Large intestine (tissue), 3 donors: ENCODE data around the gene GABRB1. TPM values are rescaled to one million over a fixed set of nuclear protein-coding genes. Genes with fewer than 3 reads are reported as not detected.

Experiments
- DNase-seq, 2 donors: peaks; one replicate each; pipeline versions ENCODE4 v3.0.0 to v3.0.0-alpha.2; 2013
- H3K27ac ChIP-seq: one replicate; pipeline ENCODE4 v1.5.1; 2013; ENCODE audit warnings: low read length
- H3K27me3 ChIP-seq: 2 replicates; pipeline ENCODE4 v1.6.1; 2013; ENCODE audit warnings: low read length; ENCODE audit not compliant: control insufficient read depth, insufficient read depth
- H3K36me3 ChIP-seq: 2 replicates; pipeline ENCODE4 v1.6.1; 2013; ENCODE audit warnings: low read length; ENCODE audit not compliant: control insufficient read depth, insufficient read depth
- H3K4me1 ChIP-seq: one replicate; pipeline ENCODE4 v1.6.1; 2013; ENCODE audit warnings: low read length; ENCODE audit not compliant: control insufficient read depth, insufficient read depth
- H3K4me3 ChIP-seq: one replicate; pipeline ENCODE4 v1.5.1; 2013; ENCODE audit warnings: low read length
- H3K9me3 ChIP-seq: one replicate; pipeline ENCODE4 v1.6.1; 2013; ENCODE audit warnings: mild to moderate bottlenecking, low read depth, low read length, moderate library complexity; ENCODE audit not compliant: control insufficient read depth
- WGBS: methylation state at CpG from one replicate; pipeline ENCODE4 v1.1.5; 2013; ENCODE audit warnings: low lambda C conversion rate; ENCODE audit not compliant: insufficient coverage; 5-methylcytosine and 5-hydroxymethylcytosine counted together
- polyA plus RNA-seq: library from polyadenylated mRNA; unstranded; fragments of 120-200 nt; gene quantifications from one replicate; pipeline ENCODE4 v1.2.1, GENCODE V29; 2013

The GABRB1 gene
- polyA plus RNA-seq, 1 donor = 0.27 TPM

DNA sequence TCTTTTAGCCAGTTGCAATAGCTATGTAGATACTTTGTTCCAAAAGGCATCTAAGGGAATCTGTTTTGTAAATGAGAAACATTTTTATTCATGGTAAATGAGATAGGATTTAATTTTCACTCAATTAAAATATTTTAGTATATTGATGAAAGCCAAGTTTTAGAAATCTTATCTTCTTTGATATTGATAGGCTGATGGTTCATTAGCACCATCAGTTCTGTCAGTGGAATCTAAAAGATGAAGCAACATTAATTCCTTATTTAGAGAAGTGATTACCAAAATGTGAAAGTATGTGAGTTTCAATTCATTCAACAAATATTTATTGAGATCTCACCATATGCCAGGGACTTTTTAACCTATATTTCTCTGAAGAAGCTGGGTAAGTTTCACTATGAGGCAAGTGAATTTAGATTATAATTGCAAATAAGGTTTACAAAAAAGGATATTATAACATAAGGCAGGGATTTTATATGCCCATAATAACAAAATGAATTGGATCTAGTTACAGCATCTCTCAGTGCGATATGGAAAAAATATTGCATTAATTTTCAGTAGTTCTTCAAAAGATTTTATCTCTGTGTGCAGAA, 79.3 kb downstream of the GABRB1 start:
- no peaks in the 10 kb centered on the region for H3K27me3 ChIP-seq
- H3K4me3 ChIP-seq = no peak overlapping the region
- H3K27ac ChIP-seq = no peak overlapping the region
- no peaks in the 10 kb centered on the region for H3K4me1 ChIP-seq
- H3K36me3 ChIP-seq = no peaks in the 10 kb centered on the region
- no peaks in the 10 kb centered on the region for H3K9me3 ChIP-seq
- DNase-seq = no peak
- WGBS = 80% methylated on average over 1 of the region's 1 CpG

GRCh38 chr4:47118192-47118929, 87.0 kb downstream of the GABRB1 start:
- no peak overlapping the region for H3K27ac ChIP-seq
- no peaks in the 10 kb centered on the region for H3K4me1 ChIP-seq
- no peaks in the 10 kb centered on the region for H3K27me3 ChIP-seq
- H3K4me3 ChIP-seq = no peak overlapping the region
- no peak for DNase-seq
- WGBS = 60% methylated on average over 1 of the region's 3 CpGs
- no peaks in the 10 kb centered on the region for H3K9me3 ChIP-seq
- no peaks in the 10 kb centered on the region for H3K36me3 ChIP-seq

DNA sequence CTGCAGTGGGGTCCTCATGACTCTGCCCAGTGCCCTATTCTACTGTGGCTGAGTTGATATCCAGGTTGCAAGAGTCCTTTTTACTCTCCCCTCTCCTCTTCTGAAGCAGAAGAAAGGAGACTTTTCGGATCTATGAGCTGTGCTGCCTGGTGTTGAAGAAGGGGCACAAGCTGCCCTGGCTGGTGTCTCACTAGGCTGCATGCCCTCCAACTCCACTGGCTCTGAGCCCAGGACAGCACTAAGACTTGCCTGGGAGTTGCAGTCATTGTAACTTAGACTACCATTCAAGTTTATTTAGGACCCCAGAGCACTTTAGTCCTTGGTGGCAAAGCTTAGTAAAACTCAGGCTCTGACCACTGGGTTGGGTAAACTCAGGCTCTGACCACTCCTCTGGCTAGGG, 89.4 kb downstream of the GABRB1 start:
- Histone ChIP-seq H3K4me3 (no peak overlapping the region), H3K27ac (no peak overlapping the region), H3K4me1 (no peaks in the 10 kb centered on the region), H3K36me3 (no peaks in the 10 kb centered on the region), H3K9me3 (no peaks in the 10 kb centered on the region), H3K27me3 (no peaks in the 10 kb centered on the region)
- DNase-seq = no peak
- no CpG with 5 or more reads among the region's 1 CpG for WGBS

- 6% methylated on average over 3 of the region's 4 CpGs for WGBS
- Histone ChIP-seq H3K4me3 (no peak overlapping the region), H3K9me3 (no peaks in the 10 kb centered on the region), H3K4me1 (no peaks in the 10 kb centered on the region), H3K27me3 (no peaks in the 10 kb centered on the region), H3K27ac (no peak overlapping the region), H3K36me3 (no peaks in the 10 kb centered on the region)
- peak; percentile 27 to 47 for DNase-seq
These were observed 91.4 kb downstream of the GABRB1 start for GRCh38 chr4:47122592-47123291.

DNA sequence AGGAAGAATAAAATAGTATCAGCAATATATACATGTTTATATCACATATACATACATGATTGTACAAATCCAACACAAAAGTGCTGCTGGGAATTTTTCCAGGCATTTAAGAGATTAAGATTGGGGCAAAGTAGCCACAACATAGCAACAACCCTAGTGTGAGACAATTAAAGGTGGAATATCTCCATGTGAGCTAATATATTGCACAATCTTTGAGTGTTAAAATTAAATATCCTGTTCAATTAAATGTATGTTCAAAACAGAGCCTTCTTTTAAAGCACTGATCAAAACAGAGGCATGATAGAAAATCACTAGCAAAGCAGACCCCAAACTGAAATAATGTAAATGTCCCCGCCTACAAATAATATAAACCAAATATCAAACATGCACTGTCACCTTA, 97.6 kb downstream of the GABRB1 start:
- Histone ChIP-seq H3K27me3 (no peaks in the 10 kb centered on the region), H3K36me3 (no peaks in the 10 kb centered on the region), H3K4me1 (no peaks in the 10 kb centered on the region), H3K9me3 (no peaks in the 10 kb centered on the region), H3K27ac (no peak overlapping the region), H3K4me3 (no peak overlapping the region)
- WGBS = no CpG with 5 or more reads among the region's 1 CpG
- no peak for DNase-seq

GRCh38 chr4:47135210-47135609, 103.8 kb downstream of the GABRB1 start:
- Histone ChIP-seq H3K9me3 (no peaks in the 10 kb centered on the region), H3K4me1 (no peaks in the 10 kb centered on the region), H3K36me3 (no peaks in the 10 kb centered on the region), H3K4me3 (no peak overlapping the region), H3K27me3 (no peaks in the 10 kb centered on the region), H3K27ac (no peak overlapping the region)
- no peak for DNase-seq
- 100% methylated on average over 1 of the region's 4 CpGs for WGBS

GRCh38 chr4:47143261-47143660, 111.9 kb downstream of the GABRB1 start:
- WGBS = 100% methylated on average over 1 of the region's 3 CpGs
- Histone ChIP-seq H3K4me3 (no peak overlapping the region), H3K36me3 (no peaks in the 10 kb centered on the region), H3K27ac (no peak overlapping the region), H3K27me3 (no peaks in the 10 kb centered on the region), H3K9me3 (no peaks in the 10 kb centered on the region), H3K4me1 (no peaks in the 10 kb centered on the region)
- no peak for DNase-seq

- H3K27me3 ChIP-seq = no peaks in the 10 kb centered on the region
- peak in 1 of 2 donors; percentile 4 for DNase-seq
- H3K27ac ChIP-seq = no peak overlapping the region
- H3K4me3 ChIP-seq = no peak overlapping the region
- WGBS = 29% methylated on average over 1 of the region's 4 CpGs
- H3K36me3 ChIP-seq = no peaks in the 10 kb centered on the region
- H3K9me3 ChIP-seq = no peaks in the 10 kb centered on the region
- no peaks in the 10 kb centered on the region for H3K4me1 ChIP-seq
These were observed 114.3 kb downstream of the GABRB1 start for GRCh38 chr4:47145630-47146029.

GRCh38 chr4:47154816-47155370, 123.5 kb downstream of the GABRB1 start:
- H3K4me3 ChIP-seq = no peak overlapping the region

DNA sequence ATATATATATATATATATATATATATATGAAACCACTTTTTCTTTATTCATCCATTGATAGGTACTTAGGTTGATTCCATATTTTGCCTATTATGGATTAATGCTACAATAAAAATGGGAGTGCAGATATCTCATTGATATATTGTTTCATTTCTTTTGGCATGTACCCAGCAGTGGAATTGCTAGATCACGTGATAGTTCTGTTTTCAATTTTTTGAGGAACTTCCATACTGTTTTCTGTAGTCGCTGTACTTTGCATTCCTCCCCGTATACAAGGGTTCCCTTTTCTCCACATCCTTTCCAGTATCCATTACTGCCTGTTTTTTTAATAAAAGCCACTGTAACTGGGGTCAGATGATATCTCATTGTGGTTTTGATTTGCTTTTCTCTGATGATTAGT, 124.6 kb downstream of the GABRB1 start:
- Histone ChIP-seq H3K9me3 (no peaks in the 10 kb centered on the region), H3K4me1 (no peaks in the 10 kb centered on the region), H3K27me3 (no peaks in the 10 kb centered on the region), H3K27ac (no peak overlapping the region), H3K36me3 (no peaks in the 10 kb centered on the region), H3K4me3 (no peak overlapping the region)
- no peak for DNase-seq
- 86% methylated on average over 2 of the region's 3 CpGs for WGBS

More at GRCh38 chr4:47154816-47155370, 123.5 kb downstream of the GABRB1 start:
- Histone ChIP-seq H3K9me3 (no peaks in the 10 kb centered on the region), H3K27ac (no peak overlapping the region), H3K27me3 (no peaks in the 10 kb centered on the region), H3K4me1 (no peaks in the 10 kb centered on the region), H3K36me3 (no peaks in the 10 kb centered on the region)
- DNase-seq = no peak
- no CpG with 5 or more reads among the region's 6 CpGs for WGBS
